Astrocyte of the cerebellum (primary cell): Measurements from ENCODE around the gene EME1.

ENCODE experiments used
- DNase-seq: peaks from one replicate; pipeline ENCODE4 v3.0.0-alpha.2; 2011; ENCODE audit warnings: low read depth
- H3K4me3 ChIP-seq: 2 replicates; pipeline ENCODE4 v1.5.1; 2011; ENCODE audit warnings: mild to moderate bottlenecking, low read depth, low read length, moderate library complexity
- CTCF ChIP-seq: IDR thresholded peaks from 2 replicates; pipeline ENCODE4 v1.5.1; 2012; ENCODE audit warnings: low read length, low read depth, moderate library complexity, mild to moderate bottlenecking; ENCODE audit errors: missing control alignments
- in situ Hi-C: cut with HindIII; loops from 2 replicates; pipeline ENCODE4 v1.10.0; 2017; ENCODE audit warnings: low sequenced_read_pairs

The EME1 gene

GRCh38 chr17:50420419-50421112 is 47.5 kb downstream of the EME1 start:
- no peak for DNase-seq
- TF ChIP-seq CTCF = no peak
- in situ Hi-C loops = no loop called here

GRCh38 chr17:50421308-50422051 is 48.5 kb downstream of the EME1 start:
- H3K4me3 ChIP-seq = no peak overlapping the region
- DNase-seq = no peak
- in situ Hi-C loops = no loop called here
- TF ChIP-seq CTCF = no peak

More at GRCh38 chr17:50420419-50421112, 47.5 kb downstream of the EME1 start:
- H3K4me3 ChIP-seq = no peak overlapping the region

- in situ Hi-C loops = no loop called here
- DNase-seq = no peak
Measured at GRCh38 chr17:50422738-50423137, 49.7 kb downstream of the EME1 start.

GRCh38 chr17:50423553-50424159 is 50.6 kb downstream of the EME1 start:
- no peak for TF ChIP-seq CTCF
- in situ Hi-C loops = no loop called here
- peak; percentile 87 for DNase-seq
- no peak overlapping the region for H3K4me3 ChIP-seq

More at GRCh38 chr17:50422738-50423137, 49.7 kb downstream of the EME1 start:
- H3K4me3 ChIP-seq = no peak overlapping the region
- TF ChIP-seq CTCF = no peak

- no peak for DNase-seq
- in situ Hi-C loops = no loop called here
- H3K4me3 ChIP-seq = no peak overlapping the region
- no peak for TF ChIP-seq CTCF
Measured at GRCh38 chr17:50424246-50424995, 51.4 kb downstream of the EME1 start.
